NK-92 treated with Interleukin-12 subunit alpha and Interleukin-12 subunit beta, amount 100 ng/mL, for 24 hours (cell line): ENCODE data around the gene CCDC148.
A peak's percentile ranks its signal among the peaks of the same experiment; 100 is the strongest.

Source experiments
- DNase-seq: peaks from one replicate; lab custom pipeline; 2025; lab: John Stamatoyannopoulos, UW

Gene CCDC148

GRCh38 chr2:158456309-158457066 is at the start of gene CCDC148, which contains the start of gene PKP4:
Gene CCDC148, minus strand, starts transcription at chr2:158456753. Its CDS starts 314 bp downstream, at chr2:158456439.
Gene PKP4, plus strand, starts transcription at chr2:158456952. Its CDS starts 76,233 bp downstream, at chr2:158533185.
- peak; percentile 69 for DNase-seq

DNA sequence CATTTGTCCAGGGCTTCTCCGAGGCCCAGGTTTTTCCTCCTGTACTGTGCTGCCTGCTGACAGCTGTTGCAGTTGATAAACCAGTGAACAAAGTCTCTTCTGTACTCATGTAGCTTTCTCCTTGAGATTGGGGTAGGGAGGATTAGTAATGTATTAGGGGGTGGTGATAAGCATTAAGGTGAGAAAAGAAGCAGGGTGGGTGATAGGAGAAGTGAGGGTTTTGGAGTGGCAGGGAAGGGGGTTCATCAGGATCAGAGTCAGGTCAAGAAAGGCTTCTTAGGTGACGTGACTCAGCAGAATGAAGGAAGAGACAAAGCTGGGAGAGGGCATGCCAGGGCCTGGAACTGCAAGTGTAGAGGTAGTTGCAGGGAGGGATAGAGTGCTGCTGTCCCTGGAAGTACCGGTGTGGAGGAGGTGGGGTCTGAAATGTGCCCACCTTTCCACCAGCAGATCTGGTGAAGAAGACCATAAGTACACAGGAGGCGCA is 48.9 kb upstream of the CCDC148 start:
- DNase-seq = no peak

GRCh38 chr2:158504088-158504487 is 47.5 kb upstream of the CCDC148 start:
- DNase-seq = no peak

GRCh38 chr2:158502974-158503373 is 46.4 kb upstream of the CCDC148 start:
- no peak for DNase-seq

GRCh38 chr2:158501301-158501700 is 44.7 kb upstream of the CCDC148 start:
- no peak for DNase-seq

DNA sequence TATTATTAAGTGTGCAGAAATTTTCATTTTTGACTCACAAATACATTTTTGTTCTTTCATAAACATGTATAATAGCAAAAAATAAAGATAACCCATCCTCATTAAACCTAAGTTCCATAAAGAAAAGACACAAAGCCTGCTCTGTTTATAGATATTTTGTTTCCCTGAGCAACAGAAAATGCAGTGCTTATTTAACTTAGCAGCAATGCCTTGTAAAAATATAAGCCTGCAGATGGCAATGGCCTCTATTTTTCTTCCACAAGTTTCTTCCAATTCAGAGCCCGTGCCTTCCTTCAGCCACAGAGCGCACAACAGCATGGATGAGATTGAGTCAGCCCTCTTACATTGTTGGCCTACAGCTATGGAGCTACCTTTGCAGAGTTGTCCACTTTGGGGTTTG is 43.8 kb upstream of the CCDC148 start:
- DNase-seq = no peak

- no peak for DNase-seq
Measured at GRCh38 chr2:158499383-158499782, 42.8 kb upstream of the CCDC148 start.

- no peak for DNase-seq
Measured at GRCh38 chr2:158498749-158499136, 42.2 kb upstream of the CCDC148 start.

DNA sequence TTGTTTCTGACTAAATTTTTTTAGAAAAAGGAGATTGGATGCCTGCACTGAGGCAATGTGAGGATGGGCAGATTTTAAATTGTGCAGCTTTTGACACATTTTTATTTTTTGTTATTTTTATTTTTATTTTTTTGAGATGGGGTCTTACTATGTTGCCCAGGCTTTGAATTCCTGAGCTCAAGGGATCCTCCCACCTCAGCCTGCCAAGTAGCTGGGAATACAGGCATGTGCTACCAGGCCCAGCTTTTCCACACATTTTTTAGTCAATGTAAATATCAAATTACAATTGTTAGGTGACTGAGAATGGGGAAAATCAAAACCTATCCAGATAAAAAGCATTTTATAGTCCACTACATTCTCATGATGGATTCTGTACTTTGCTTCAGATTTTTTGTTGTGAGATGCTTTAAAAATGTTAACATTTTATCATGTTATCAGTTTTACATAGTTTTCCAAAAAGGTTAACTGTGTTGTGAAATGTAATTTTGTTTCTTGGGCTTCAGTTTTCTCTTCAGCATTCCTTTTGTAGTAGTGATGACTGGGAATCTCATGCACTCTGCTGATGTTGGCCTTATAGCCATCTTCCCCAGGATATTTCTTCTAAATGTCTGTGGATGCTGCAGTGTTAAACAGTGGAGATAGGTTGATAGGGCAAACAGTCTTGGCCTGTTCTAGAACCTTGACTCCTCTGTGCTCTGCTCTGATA is 41.6 kb upstream of the CCDC148 start:
- no peak for DNase-seq

DNA sequence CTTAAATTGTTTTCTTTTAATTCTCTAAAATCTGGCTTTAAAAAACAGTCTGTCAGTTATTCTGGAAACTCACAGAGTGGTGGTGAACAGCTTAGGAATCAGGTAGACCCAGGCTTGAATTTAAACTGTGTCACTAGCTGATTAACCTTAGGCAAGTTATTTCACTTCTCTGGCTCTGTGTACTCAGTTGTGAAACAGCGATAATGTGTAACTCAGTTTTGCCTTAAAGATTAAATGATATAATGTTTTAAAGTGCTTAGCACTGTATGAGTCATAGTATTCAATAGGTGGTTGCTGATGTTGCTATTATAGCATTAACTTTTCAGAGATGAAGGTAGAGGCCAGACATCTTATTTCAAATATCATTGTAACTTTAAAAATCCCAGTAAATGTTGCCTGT is 40.9 kb upstream of the CCDC148 start:
- no peak for DNase-seq

- DNase-seq = no peak
Measured at GRCh38 chr2:158496986-158497385, 40.4 kb upstream of the CCDC148 start.

- DNase-seq = no peak
Measured at GRCh38 chr2:158495175-158495574, 38.6 kb upstream of the CCDC148 start.

DNA sequence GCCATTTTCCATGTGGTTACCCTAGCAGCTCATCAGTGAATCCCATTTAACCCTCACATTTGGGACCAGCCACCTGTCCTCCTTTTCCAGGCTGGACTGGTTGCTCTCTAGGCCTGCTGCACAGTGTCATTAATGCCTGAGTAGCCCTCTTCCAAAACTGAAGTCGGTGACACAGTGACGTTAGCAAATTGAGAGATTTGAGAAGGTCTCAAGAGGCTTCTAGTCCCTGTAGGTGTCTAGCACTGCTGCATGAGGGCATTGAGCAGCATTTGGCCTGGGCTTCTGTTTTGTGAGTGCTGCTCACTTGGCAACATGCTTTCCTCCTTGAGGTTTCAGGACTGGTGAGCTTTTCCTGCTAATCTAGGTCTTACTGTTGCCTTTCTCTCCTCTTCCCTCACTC is 36.9 kb upstream of the CCDC148 start:
- no peak for DNase-seq

GRCh38 chr2:158491072-158491471 is 34.5 kb upstream of the CCDC148 start:
- DNase-seq = no peak

GRCh38 chr2:158489366-158490112 is 33.0 kb upstream of the CCDC148 start:
- DNase-seq = no peak

DNA sequence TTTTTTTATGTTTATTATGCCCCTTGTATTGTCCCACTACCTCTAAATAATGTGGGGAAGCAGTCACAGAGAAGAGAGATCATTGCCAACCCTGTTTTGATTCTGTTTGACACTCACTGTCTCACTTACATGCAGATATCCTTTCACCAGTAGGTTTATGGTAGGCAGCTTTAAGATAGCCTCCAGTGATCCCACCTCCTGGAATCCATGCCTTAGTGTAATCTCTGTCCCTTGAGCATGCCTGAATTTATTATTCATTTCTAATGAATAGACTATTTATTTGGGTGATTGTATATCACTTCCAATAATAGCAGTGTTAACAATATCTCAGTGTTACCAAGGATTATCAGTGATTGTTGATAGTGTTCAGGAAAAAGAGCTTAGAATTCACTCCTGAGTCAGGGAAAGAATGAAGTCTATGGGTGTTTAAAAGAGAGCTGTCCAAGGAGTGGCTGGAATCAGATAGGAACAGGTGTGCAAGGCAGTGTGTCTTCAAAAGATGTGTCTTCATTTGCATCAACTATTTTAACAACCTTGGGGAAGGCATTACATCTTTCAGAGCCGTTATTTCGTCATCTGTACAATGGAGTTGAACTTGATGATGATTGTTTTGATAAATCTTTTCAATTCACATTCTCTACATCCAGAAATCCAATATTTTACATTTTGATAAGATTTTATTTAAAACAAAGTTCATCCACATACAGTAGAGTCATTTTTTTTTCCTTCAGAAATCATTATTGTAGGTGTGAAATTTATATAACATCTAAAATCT is 32.1 kb upstream of the CCDC148 start:
- no peak for DNase-seq

GRCh38 chr2:158487419-158487818 is 30.9 kb upstream of the CCDC148 start:
- DNase-seq = no peak

GRCh38 chr2:158486970-158487325 is 30.4 kb upstream of the CCDC148 start:
- DNase-seq = no peak

DNA sequence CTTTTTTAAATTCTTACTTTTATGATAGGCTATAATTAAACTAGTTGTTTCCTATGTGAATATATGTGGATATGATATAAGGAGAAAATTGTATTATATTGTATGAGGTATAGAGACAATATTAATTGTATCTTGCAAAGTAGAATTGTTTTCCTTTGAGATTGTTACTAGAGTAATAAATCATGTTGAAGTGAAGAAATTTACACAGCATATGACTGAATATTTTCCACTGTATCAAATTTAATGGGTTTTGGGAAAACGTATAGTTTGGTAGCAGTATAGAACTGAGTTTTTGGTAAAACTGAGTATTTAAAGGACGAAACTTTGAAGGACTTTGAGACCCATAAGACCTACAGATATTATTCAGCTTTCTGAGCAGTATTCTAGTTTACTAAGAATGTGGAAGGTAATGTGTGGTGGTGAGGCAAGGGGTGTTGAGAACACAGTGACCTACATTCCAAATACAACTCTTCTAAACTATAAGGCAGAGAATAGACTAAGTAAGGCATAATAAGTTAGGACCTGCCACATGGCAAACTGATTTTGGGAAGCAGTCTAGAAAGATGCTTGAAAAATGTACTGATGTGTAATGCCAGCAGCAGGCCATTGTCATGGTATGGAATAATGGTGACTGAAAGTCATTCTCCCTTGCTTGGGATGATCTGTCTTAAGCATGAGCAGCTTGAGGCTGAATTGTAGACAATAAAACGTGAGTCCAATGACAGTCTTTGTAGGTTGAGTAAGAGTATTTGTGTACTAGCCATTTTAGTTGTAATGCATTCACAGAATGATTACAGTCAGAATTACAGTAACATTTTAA is 29.8 kb upstream of the CCDC148 start:
- no peak for DNase-seq

DNA sequence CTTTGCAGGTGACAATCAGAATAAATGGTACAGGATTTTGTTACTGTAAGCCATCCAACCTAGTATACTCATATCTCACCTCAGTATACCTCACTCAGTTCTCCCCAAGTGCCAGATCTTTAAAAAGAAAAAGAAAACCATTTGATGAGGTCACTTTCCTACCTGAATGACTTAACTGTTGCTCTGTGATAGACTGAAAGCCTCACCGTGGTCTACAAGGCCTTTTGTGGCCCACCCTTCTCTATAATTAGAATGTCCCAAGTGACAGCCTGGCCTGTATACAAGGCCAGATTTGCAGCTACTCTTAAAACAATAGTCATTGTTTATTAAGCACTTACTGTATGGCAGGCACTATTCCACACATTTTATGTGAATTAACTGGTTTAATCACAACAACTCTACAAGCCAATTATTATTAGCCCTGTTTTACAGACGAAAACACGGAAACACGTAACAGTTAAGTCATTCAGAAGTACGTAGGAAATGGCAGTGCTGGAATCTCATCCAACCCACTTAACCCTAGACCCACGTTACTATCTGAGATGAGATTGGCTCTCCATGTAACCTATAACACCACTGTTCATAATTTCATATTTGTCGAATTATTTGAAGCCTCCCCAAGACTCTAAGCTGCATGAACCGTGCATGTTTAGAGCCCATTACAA is 28.5 kb upstream of the CCDC148 start:
- DNase-seq = no peak
